Stimulated activated CD4-positive, alpha-beta T cell treated with anti-CD3 and anti-CD28 coated beads, Interleukin-15, amount 100 ng/mL, for 48 hours (primary cell): Measurements from ENCODE around the gene ARHGEF17.

Experiments
- DNase-seq, 2 donors: peaks; one replicate each; pipeline ENCODE4 v3.0.0-alpha.2; 2020; ENCODE audit warnings: low read depth in 2 of 2

ARHGEF17 gene

GRCh38 chr11:73293356-73293936, 14.6 kb upstream of the ARHGEF17 start:
- no peak for DNase-seq

- DNase-seq: no peak
Measured at GRCh38 chr11:73294604-73295003, 13.5 kb upstream of the ARHGEF17 start.

GRCh38 chr11:73295241-73295995, 12.7 kb upstream of the ARHGEF17 start:
- peak; percentile 38 to 73 for DNase-seq

- no peak for DNase-seq
Measured at GRCh38 chr11:73295996-73296318, 12.1 kb upstream of the ARHGEF17 start.

- no peak for DNase-seq
Measured at GRCh38 chr11:73296501-73297230, 11.4 kb upstream of the ARHGEF17 start.

- no peak for DNase-seq
Measured at GRCh38 chr11:73297231-73297590, 10.9 kb upstream of the ARHGEF17 start.

- no peak for DNase-seq
Measured at GRCh38 chr11:73297702-73298101, 10.4 kb upstream of the ARHGEF17 start.

GRCh38 chr11:73298233-73298632, 9.8 kb upstream of the ARHGEF17 start:
- DNase-seq: no peak

- no peak for DNase-seq
Measured at GRCh38 chr11:73299751-73300150, 8.3 kb upstream of the ARHGEF17 start.

GRCh38 chr11:73306069-73306841, 1.8 kb upstream of the ARHGEF17 start:
- DNase-seq: no peak

GRCh38 chr11:73306977-73307322, 1.1 kb upstream of the ARHGEF17 start:
- no peak for DNase-seq

- DNase-seq: peak; percentile 81 to 89
Measured at GRCh38 chr11:73307323-73308002, 613 bp upstream of the ARHGEF17 start.

GRCh38 chr11:73308961-73309919, 1.2 kb downstream of the ARHGEF17 start:
- DNase-seq: no peak

GRCh38 chr11:73310076-73310475, 2.0 kb downstream of the ARHGEF17 start:
- no peak for DNase-seq

GRCh38 chr11:73310661-73311393, 2.8 kb downstream of the ARHGEF17 start:
- no peak for DNase-seq

GRCh38 chr11:73311394-73311869, 3.4 kb downstream of the ARHGEF17 start:
- no peak for DNase-seq

GRCh38 chr11:73312036-73312435, 4.0 kb downstream of the ARHGEF17 start:
- no peak for DNase-seq

GRCh38 chr11:73312851-73313327, 4.8 kb downstream of the ARHGEF17 start:
- no peak for DNase-seq

GRCh38 chr11:73313652-73314051, 5.6 kb downstream of the ARHGEF17 start:
- DNase-seq: no peak
